ENCODE results near the gene GTF2F2.

Gene GTF2F2

DNA sequence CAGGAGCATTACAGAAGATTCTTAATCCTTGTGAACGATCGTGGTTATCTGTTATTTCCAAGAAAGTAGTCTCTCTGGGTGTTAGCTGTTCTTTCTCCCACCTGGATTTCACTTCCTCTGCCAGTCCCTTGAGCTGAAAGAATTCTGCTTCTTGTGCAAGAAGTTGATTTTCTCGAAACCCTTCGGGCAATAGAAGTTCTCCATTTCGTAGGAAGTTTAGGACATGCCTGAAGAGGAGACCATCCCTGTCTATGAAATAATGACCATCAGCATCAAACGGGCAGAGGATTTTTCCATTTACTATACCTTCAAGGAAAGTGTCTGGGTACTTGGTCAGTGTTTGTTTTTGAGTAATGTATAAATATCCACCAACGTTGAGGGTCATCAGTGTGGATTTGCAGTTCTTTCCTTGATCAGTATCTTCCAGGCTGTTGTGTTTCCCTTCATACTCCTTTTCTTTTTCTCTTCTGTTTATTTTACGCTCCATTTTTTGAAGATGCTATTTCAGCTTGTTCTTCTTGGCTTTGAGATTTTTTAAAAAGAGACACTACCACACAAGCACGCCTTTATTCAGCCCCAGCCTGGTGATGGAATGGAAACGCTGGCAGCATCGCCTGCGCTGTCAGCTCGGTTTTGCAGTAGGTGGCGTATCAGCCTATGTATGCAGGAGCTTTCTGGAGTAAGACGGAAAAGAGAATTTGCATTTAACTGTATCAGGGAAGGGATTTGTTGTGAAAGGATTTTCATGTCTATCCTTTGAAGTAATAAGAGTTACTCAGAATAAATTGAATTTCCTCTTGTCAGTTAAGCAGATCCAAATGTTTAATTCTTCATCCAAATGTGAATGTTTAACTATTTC is 74.0 kb downstream of the GTF2F2 start:
- TF ChIP-seq CTCF (IDR thresholded peaks at IDR 0.05; ENCODE audit: low read depth, low read length, missing control alignments): no peak
- no peak for DNase-seq (ENCODE audit: low read depth)
- H3K4me3 ChIP-seq (ENCODE audit: low read depth, low read length): no peak overlapping the region

- TF ChIP-seq CTCF (IDR thresholded peaks at IDR 0.05; ENCODE audit: low read depth, low read length, missing control alignments): no peak
Observed at GRCh38 chr13:45195421-45195820, 75.1 kb downstream of the GTF2F2 start.

GRCh38 chr13:45196096-45196495 is 75.8 kb downstream of the GTF2F2 start:
- TF ChIP-seq CTCF (IDR thresholded peaks at IDR 0.05; ENCODE audit: low read depth, low read length, missing control alignments): no peak
- no peak for DNase-seq (ENCODE audit: low read depth)
- no peak overlapping the region for H3K4me3 ChIP-seq (ENCODE audit: low read depth, low read length)

More at GRCh38 chr13:45195421-45195820, 75.1 kb downstream of the GTF2F2 start:
- no peak for DNase-seq (ENCODE audit: low read depth)
- H3K4me3 ChIP-seq (ENCODE audit: low read depth, low read length): no peak overlapping the region

DNA sequence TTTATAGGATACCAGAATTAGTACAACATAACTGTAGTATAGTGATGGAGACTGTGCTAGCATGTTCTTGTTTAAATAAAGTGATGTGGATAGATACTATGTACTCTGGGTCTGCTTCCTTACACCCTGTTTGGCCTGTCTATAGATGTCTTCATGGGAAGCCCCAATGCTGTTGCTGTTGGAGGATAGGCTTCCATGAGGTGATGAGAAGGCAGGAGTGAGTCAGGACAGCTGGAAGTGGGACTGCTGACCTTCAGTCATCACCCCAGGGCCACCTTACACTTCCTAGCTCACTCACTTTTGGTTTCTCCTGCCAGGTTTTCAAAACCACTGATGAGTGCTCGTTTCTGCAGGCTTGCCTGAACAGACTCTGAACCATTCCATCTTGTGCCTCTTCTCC is 76.3 kb downstream of the GTF2F2 start:
- no peak for TF ChIP-seq CTCF (IDR thresholded peaks at IDR 0.05; ENCODE audit: low read depth, low read length, missing control alignments)
- DNase-seq (ENCODE audit: low read depth): no peak
- H3K4me3 ChIP-seq (ENCODE audit: low read depth, low read length): no peak overlapping the region

DNA sequence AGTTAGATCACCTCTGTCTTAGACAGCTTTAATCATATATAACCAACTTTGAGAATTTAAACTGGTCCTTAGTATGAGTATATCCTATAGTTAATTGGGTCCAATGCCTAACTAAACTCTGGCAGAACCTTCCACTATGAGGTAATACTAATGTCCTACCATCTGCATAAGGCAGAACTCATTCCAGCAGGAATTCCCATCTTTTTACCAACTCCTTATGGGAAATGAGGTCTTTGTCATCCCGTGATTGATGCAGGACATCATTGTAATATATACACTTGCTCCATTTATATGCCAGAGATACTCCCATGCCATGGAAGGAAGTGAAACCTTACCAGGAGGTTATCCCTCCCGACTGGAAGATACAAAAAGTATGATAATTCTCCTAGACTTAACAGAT is 77.7 kb downstream of the GTF2F2 start:
- TF ChIP-seq CTCF (IDR thresholded peaks at IDR 0.05; ENCODE audit: low read depth, low read length, missing control alignments): no peak
- no peak overlapping the region for H3K4me3 ChIP-seq (ENCODE audit: low read depth, low read length)
- DNase-seq (ENCODE audit: low read depth): no peak

GRCh38 chr13:45198924-45199323 is 78.6 kb downstream of the GTF2F2 start:
- DNase-seq (ENCODE audit: low read depth): no peak
- TF ChIP-seq CTCF (IDR thresholded peaks at IDR 0.05; ENCODE audit: low read depth, low read length, missing control alignments): no peak
- no peak overlapping the region for H3K4me3 ChIP-seq (ENCODE audit: low read depth, low read length)

- no peak overlapping the region for H3K4me3 ChIP-seq (ENCODE audit: low read depth, low read length)
- DNase-seq (ENCODE audit: low read depth): no peak
- no peak for TF ChIP-seq CTCF (IDR thresholded peaks at IDR 0.05; ENCODE audit: low read depth, low read length, missing control alignments)
Observed at GRCh38 chr13:45199711-45200110, 79.4 kb downstream of the GTF2F2 start.

Measured in GM12864 (cell line).